ENCODE data around the gene RNF103.

The RNF103 gene

DNA sequence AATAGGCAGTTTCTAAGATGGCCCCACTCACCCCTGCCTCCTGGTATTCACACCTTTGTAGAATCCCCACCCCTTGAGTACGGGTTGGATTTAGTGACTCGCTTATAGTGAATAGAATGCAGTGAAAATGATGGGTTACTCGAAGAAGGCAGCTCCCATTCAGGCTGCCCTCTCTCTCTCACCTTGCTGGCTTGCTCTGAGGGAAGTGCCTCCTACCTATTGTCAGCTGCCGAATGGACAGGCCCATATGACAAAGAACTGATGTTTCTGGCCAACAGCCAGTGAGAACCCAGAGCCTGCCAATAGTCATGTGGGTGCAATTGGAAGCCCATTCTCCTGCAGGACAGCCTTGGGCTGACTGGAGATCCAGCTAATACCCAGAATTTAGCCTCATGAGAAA, 22.1 kb upstream of the RNF103 start:
- Histone ChIP-seq H3K4me3 (ENCODE audit: low read depth, low read length) (no peak overlapping the region), H3K36me3 (replicated peaks) (no peaks in the 10 kb centered on the region), H3K27ac (no peak overlapping the region), H3K27me3 (replicated peaks) (no peaks in the 10 kb centered on the region)
- DNase-seq = no peak
- TF ChIP-seq, protein P1, sequence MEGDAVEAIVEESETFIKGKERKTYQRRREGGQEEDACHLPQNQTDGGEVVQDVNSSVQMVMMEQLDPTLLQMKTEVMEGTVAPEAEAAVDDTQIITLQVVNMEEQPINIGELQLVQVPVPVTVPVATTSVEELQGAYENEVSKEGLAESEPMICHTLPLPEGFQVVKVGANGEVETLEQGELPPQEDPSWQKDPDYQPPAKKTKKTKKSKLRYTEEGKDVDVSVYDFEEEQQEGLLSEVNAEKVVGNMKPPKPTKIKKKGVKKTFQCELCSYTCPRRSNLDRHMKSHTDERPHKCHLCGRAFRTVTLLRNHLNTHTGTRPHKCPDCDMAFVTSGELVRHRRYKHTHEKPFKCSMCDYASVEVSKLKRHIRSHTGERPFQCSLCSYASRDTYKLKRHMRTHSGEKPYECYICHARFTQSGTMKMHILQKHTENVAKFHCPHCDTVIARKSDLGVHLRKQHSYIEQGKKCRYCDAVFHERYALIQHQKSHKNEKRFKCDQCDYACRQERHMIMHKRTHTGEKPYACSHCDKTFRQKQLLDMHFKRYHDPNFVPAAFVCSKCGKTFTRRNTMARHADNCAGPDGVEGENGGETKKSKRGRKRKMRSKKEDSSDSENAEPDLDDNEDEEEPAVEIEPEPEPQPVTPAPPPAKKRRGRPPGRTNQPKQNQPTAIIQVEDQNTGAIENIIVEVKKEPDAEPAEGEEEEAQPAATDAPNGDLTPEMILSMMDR (IDR thresholded peaks at IDR 0.05; ENCODE audit: low read depth, low read length, missing control alignments) = no peak
- in situ Hi-C loops (cut with HindIII; ENCODE audit: low pct_ligation_motif_present, low sequenced_read_pairs) = no loop called here

DNA sequence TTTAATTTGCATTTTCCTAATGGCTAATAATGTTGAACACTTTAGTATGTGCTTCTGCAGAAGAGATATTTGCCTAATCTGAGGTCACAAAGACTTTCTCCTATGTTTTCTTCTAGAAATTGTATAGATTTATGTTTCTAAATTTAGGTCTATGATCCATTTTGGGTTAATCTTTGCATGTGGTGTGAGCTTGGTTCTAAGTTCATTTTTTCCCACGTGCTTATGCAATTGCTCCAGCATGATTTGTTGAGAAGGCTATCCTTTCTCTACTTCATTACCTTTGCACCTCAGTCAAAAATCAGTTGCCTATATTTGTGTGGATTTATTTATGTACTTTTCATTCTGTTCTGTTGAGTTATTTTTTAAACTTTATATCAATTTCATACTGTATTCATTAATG, 15.0 kb upstream of the RNF103 start:
- Histone ChIP-seq H3K36me3 (replicated peaks) (no peaks in the 10 kb centered on the region), H3K27ac (no peak overlapping the region), H3K4me3 (ENCODE audit: low read depth, low read length) (no peak overlapping the region), H3K27me3 (replicated peaks) (no peaks in the 10 kb centered on the region)
- DNase-seq = no peak
- TF ChIP-seq, protein P1 (IDR thresholded peaks at IDR 0.05; ENCODE audit: low read depth, low read length, missing control alignments) = no peak
- in situ Hi-C loops (cut with HindIII; ENCODE audit: low pct_ligation_motif_present, low sequenced_read_pairs) = no loop called here

DNA sequence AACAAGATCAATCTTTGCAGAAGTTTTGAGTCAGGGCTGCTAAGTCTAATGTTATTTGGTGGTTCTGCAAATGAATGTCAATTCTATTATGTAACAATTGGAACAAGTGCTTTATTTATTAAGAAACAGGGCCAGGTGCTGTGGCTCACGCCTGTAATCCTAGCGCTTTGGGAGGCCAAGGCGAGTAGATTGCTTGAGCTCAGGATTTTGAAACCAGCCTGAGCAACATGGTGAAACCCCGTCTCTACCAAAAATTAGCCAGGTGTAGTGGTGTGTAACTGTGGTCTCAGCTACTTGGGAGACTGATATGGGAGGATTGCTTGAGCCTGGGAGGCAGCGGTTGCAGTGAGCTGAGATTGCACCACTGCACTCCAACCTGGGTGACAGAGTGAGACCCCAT, 13.2 kb upstream of the RNF103 start:
- Histone ChIP-seq H3K4me3 (ENCODE audit: low read depth, low read length) (no peak overlapping the region), H3K27me3 (replicated peaks) (no peaks in the 10 kb centered on the region), H3K36me3 (replicated peaks) (no peaks in the 10 kb centered on the region), H3K27ac (no peak overlapping the region)
- TF ChIP-seq, protein P1 (IDR thresholded peaks at IDR 0.05; ENCODE audit: low read depth, low read length, missing control alignments) = no peak
- in situ Hi-C loops (cut with HindIII; ENCODE audit: low pct_ligation_motif_present, low sequenced_read_pairs) = no loop called here
- no peak for DNase-seq

DNA sequence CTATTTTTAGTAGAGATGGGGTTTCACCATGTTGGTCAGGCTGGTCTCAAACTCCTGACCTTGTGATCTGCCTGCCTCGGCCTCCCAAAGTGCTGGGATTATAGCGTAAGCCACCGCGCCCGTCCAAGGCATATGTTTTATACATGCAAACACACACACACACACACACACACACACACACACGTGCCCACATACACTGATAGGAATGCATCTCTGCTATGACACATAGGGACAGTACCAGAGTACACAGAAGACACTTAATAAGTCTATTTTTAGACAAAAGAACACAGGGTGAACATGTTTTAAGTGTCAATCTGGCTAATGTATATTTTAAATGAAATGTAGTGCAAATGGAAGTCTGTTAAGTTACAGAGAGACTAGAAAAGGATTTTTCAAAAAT, 10.7 kb upstream of the RNF103 start:
- no peak for DNase-seq

DNA sequence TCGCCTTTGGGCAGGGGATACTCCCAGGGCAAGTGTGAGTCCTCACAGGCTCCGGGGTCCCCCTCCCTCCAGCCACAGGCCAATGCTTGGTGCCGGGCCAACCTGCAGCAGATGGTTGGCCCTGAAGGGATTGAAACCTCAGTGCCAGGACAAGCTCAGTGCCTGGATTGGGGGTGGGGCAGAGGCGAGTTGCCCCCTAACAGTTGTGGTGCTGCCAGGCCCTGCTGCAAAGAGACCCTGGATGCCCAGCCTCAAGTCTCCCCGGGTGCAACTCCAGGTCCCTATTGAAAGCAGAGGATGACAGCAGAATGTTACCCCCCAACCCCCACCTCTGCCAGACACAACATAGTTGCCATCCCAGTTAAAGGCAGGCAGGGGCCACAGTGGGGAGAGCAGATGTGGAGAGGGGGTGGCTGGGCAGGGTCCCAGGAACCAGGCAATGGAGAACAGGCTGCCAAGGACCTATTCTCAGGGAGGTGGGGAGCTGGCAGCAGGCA, 9.5 kb upstream of the RNF103 start:
- Histone ChIP-seq H3K4me3 (ENCODE audit: low read depth, low read length) (no peak overlapping the region), H3K27me3 (replicated peaks) (no peaks in the 10 kb centered on the region), H3K36me3 (replicated peaks) (no peaks in the 10 kb centered on the region), H3K27ac (no peak overlapping the region)
- in situ Hi-C loops (cut with HindIII; ENCODE audit: low pct_ligation_motif_present, low sequenced_read_pairs) = no loop called here
- no peak for DNase-seq
- TF ChIP-seq, protein P1 (IDR thresholded peaks at IDR 0.05; ENCODE audit: low read depth, low read length, missing control alignments) = no peak

More for the DNA sequence above, 10.7 kb upstream of the RNF103 start:
- TF ChIP-seq, protein P1 (IDR thresholded peaks at IDR 0.05; ENCODE audit: low read depth, low read length, missing control alignments) = no peak
- Histone ChIP-seq H3K27me3 (replicated peaks) (no peaks in the 10 kb centered on the region), H3K27ac (no peak overlapping the region), H3K4me3 (ENCODE audit: low read depth, low read length) (no peak overlapping the region), H3K36me3 (replicated peaks) (no peaks in the 10 kb centered on the region)
- in situ Hi-C loops (cut with HindIII; ENCODE audit: low pct_ligation_motif_present, low sequenced_read_pairs) = no loop called here

DNA sequence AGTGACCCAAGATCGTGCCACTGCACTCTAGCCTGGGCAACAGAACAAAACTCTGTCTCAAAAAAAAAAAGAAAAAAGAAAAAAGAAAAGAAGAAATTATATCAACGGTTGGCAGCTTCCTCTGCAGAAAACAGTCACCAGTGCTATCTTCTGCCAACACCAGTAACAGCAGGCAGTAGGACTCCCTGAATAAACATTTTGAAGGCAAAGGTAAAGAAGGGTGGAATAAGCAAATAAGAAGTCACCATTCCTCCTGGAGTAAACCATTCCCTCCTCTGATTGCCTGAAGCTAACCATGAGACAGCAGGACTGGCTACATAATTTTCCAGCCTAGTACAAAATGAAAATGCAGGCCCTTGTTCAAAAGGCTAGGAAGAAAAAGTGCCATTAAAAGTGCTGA, 9.0 kb upstream of the RNF103 start:
- H3K27ac ChIP-seq = no peak overlapping the region
- H3K27me3 ChIP-seq (replicated peaks) = no peaks in the 10 kb centered on the region
- TF ChIP-seq, protein P1 (IDR thresholded peaks at IDR 0.05; ENCODE audit: low read depth, low read length, missing control alignments) = no peak
- DNase-seq = no peak
- H3K4me3 ChIP-seq (ENCODE audit: low read depth, low read length) = no peak overlapping the region
- in situ Hi-C loops (cut with HindIII; ENCODE audit: low pct_ligation_motif_present, low sequenced_read_pairs) = no loop called here
- H3K36me3 ChIP-seq (replicated peaks) = no peaks in the 10 kb centered on the region
